ENCODE data around the gene GPR155. TPM values are rescaled to one million over a fixed set of nuclear protein-coding genes. Genes with fewer than 3 reads are reported as not detected.
"Not testable (repeated sequence)": the region's sequence is repeated elsewhere in the genome, so short reads cannot be mapped to it uniquely, and the experiment has no call there.

GPR155 gene
- total RNA-seq, 2 experiments from 2014 or later = 8.6 to 11.3 TPM

GRCh38 chr2:174439323-174439722 is 47.5 kb downstream of the GPR155 start:
- H3K36me3 Mint-ChIP-seq (ENCODE audit: low read depth) = peaks cover 8% of the 10 kb centered on the region
- H3K27me3 Mint-ChIP-seq = no peaks in the 10 kb centered on the region
- intact Hi-C loops (cut with DNase I, micrococcal nuclease) = no loop called here
- ATAC-seq = no peak
- H3K4me3 Mint-ChIP-seq = no peak overlapping the region
- DNase-seq = no peak
- H3K27ac Mint-ChIP-seq = no peak overlapping the region
- POLR2A ChIA-PET = no interaction called here
- H3K4me1 Mint-ChIP-seq = no peaks in the 10 kb centered on the region
- CTCF ChIA-PET = no interaction called here
- no peaks in the 10 kb centered on the region for H3K9me3 Mint-ChIP-seq (ENCODE audit: low read depth)

- H3K36me3 Mint-ChIP-seq (ENCODE audit: low read depth) = peaks cover 10% of the 10 kb centered on the region
- H3K4me1 Mint-ChIP-seq = no peaks in the 10 kb centered on the region
- ChIA-PET CTCF (interaction anchor here (0.6 kb wide), 2 partner anchors 142 to 1041 kb away, joined by 3 to 9 read pairs; no protein-coding TSS in a partner anchor), POLR2A (no interaction called here)
- no peaks in the 10 kb centered on the region for H3K9me3 Mint-ChIP-seq (ENCODE audit: low read depth)
- ATAC-seq (no peak), DNase-seq (no peak)
- no peak overlapping the region for H3K27ac Mint-ChIP-seq
- H3K27me3 Mint-ChIP-seq = no peaks in the 10 kb centered on the region
- intact Hi-C loops (cut with DNase I, micrococcal nuclease) = no loop called here
- H3K4me3 Mint-ChIP-seq = no peak overlapping the region
Measured at GRCh38 chr2:174438146-174438886, 48.5 kb downstream of the GPR155 start.

GRCh38 chr2:174436351-174436750 is 50.5 kb downstream of the GPR155 start:
- POLR2A ChIA-PET = no interaction called here
- CTCF ChIA-PET = interaction anchor here (0.6 kb wide), 1 partner anchor 25 kb away, joined by 3 read pairs; no protein-coding TSS in a partner anchor
- intact Hi-C loops (cut with DNase I, micrococcal nuclease) = no loop called here

GRCh38 chr2:174431902-174432301 is 54.9 kb downstream of the GPR155 start:
- ChIA-PET POLR2A (no interaction called here), CTCF (interaction anchor here (1.3 kb wide), 1 partner anchor 115 kb away, joined by 3 read pairs; no protein-coding TSS in a partner anchor)
- Mint-ChIP-seq H3K36me3 (ENCODE audit: low read depth) (peaks cover 23% of the 10 kb centered on the region), H3K4me3 (no peak overlapping the region), H3K9me3 (ENCODE audit: low read depth) (no peaks in the 10 kb centered on the region), H3K27me3 (no peaks in the 10 kb centered on the region), H3K27ac (no peak overlapping the region), H3K4me1 (no peaks in the 10 kb centered on the region)
- intact Hi-C loops (cut with DNase I, micrococcal nuclease) = no loop called here
- DNase-seq (no peak), ATAC-seq (no peak)

More at GRCh38 chr2:174436351-174436750, 50.5 kb downstream of the GPR155 start:
- H3K27me3 Mint-ChIP-seq = no peaks in the 10 kb centered on the region
- no peak overlapping the region for H3K27ac Mint-ChIP-seq
- no peak for DNase-seq
- no peaks in the 10 kb centered on the region for H3K9me3 Mint-ChIP-seq (ENCODE audit: low read depth)
- H3K4me3 Mint-ChIP-seq = no peak overlapping the region
- H3K36me3 Mint-ChIP-seq (ENCODE audit: low read depth) = peaks cover 9% of the 10 kb centered on the region
- ATAC-seq = no peak
- H3K4me1 Mint-ChIP-seq = no peaks in the 10 kb centered on the region

GRCh38 chr2:174430066-174430465 is 56.8 kb downstream of the GPR155 start:
- intact Hi-C loops (cut with DNase I, micrococcal nuclease) = no loop called here
- Mint-ChIP-seq H3K27ac (no peak overlapping the region), H3K4me1 (no peaks in the 10 kb centered on the region), H3K4me3 (no peak overlapping the region), H3K9me3 (ENCODE audit: low read depth) (no peaks in the 10 kb centered on the region), H3K36me3 (ENCODE audit: low read depth) (peaks cover 20% of the 10 kb centered on the region), H3K27me3 (no peaks in the 10 kb centered on the region)
- CTCF ChIA-PET = interaction anchor here (0.8 kb wide), 1 partner anchor 32 kb away, joined by 4 read pairs; no protein-coding TSS in a partner anchor
- POLR2A ChIA-PET = no interaction called here
- ATAC-seq (no peak), DNase-seq (no peak)

GRCh38 chr2:174428214-174428613 is 58.6 kb downstream of the GPR155 start:
- H3K4me3 Mint-ChIP-seq = no peak overlapping the region
- ChIA-PET CTCF (interaction anchor here (0.7 kb wide), 1 partner anchor 12 kb away, joined by 3 read pairs; no protein-coding TSS in a partner anchor), POLR2A (no interaction called here)
- DNase-seq (no peak), ATAC-seq (no peak)
- H3K36me3 Mint-ChIP-seq (ENCODE audit: low read depth) = peaks cover 18% of the 10 kb centered on the region
- no peaks in the 10 kb centered on the region for H3K9me3 Mint-ChIP-seq (ENCODE audit: low read depth)
- intact Hi-C loops (cut with DNase I, micrococcal nuclease) = no loop called here
- no peak overlapping the region for H3K27ac Mint-ChIP-seq
- no peaks in the 10 kb centered on the region for H3K27me3 Mint-ChIP-seq
- no peaks in the 10 kb centered on the region for H3K4me1 Mint-ChIP-seq

GRCh38 chr2:174412256-174412655 is 74.6 kb downstream of the GPR155 start:
- Mint-ChIP-seq H3K27me3 (no peaks in the 10 kb centered on the region), H3K27ac (no peak overlapping the region), H3K9me3 (ENCODE audit: low read depth) (no peaks in the 10 kb centered on the region), H3K36me3 (ENCODE audit: low read depth) (peaks cover 5% of the 10 kb centered on the region), H3K4me1 (no peaks in the 10 kb centered on the region), H3K4me3 (no peak overlapping the region)
- DNase-seq (no peak), ATAC-seq (no peak)
- intact Hi-C loops (cut with DNase I, micrococcal nuclease) = no loop called here
- POLR2A ChIA-PET = no interaction called here
- CTCF ChIA-PET = interaction anchor here (0.9 kb wide), 2 partner anchors 13 to 974 kb away, joined by 3 to 4 read pairs; no protein-coding TSS in a partner anchor

- H3K9me3 Mint-ChIP-seq (ENCODE audit: low read depth); POLR2A ChIA-PET; H3K4me3 Mint-ChIP-seq; H3K27ac Mint-ChIP-seq; H3K36me3 Mint-ChIP-seq (ENCODE audit: low read depth); H3K27me3 Mint-ChIP-seq; H3K4me1 Mint-ChIP-seq; intact Hi-C loops (cut with DNase I, micrococcal nuclease); DNase-seq; ATAC-seq: not testable (repeated sequence)
- CTCF ChIA-PET = interaction anchor here (0.6 to 0.7 kb wide), 2 partner anchors 133 to 180 kb away, joined by 3 read pairs; no protein-coding TSS in a partner anchor
Measured at GRCh38 chr2:174410039-174410438, 76.8 kb downstream of the GPR155 start.

- Mint-ChIP-seq H3K4me1 (peaks cover 3% of the 10 kb centered on the region), H3K9me3 (ENCODE audit: low read depth) (no peaks in the 10 kb centered on the region), H3K27me3 (no peaks in the 10 kb centered on the region), H3K27ac (no peak overlapping the region), H3K4me3 (no peak overlapping the region), H3K36me3 (ENCODE audit: low read depth) (peaks cover 14% of the 10 kb centered on the region)
- POLR2A ChIA-PET = no interaction called here
- ATAC-seq (no peak), DNase-seq (no peak)
- CTCF ChIA-PET = interaction anchor here (0.6 to 2.0 kb wide), 2 partner anchors 29 to 601 kb away, joined by 3 to 4 read pairs; partner anchors contain the start of gene CHN1
- intact Hi-C loops (cut with DNase I, micrococcal nuclease) = no loop called here
Measured at GRCh38 chr2:174403628-174404027, 83.2 kb downstream of the GPR155 start.

GRCh38 chr2:174400853-174401252 is 86.0 kb downstream of the GPR155 start:
- ChIA-PET CTCF (no interaction called here), POLR2A (no interaction called here)
- DNase-seq (no peak), ATAC-seq (no peak)
- Mint-ChIP-seq H3K4me3 (no peak overlapping the region), H3K27me3 (no peaks in the 10 kb centered on the region), H3K4me1 (peaks cover 11% of the 10 kb centered on the region), H3K36me3 (ENCODE audit: low read depth) (peaks cover 15% of the 10 kb centered on the region), H3K9me3 (ENCODE audit: low read depth) (no peaks in the 10 kb centered on the region), H3K27ac (no peak overlapping the region)
- intact Hi-C loops (cut with DNase I, micrococcal nuclease) = no loop called here

GRCh38 chr2:174399171-174399570 is 87.7 kb downstream of the GPR155 start:
- H3K4me3 Mint-ChIP-seq = no peak overlapping the region
- CTCF ChIA-PET = interaction anchor here (0.6 to 1.4 kb wide), 2 partner anchors 420 to 679 kb away, joined by 3 read pairs; no protein-coding TSS in a partner anchor
- H3K27me3 Mint-ChIP-seq = no peaks in the 10 kb centered on the region
- intact Hi-C loops (cut with DNase I, micrococcal nuclease) = no loop called here
- ATAC-seq = no peak
- peaks cover 17% of the 10 kb centered on the region for H3K4me1 Mint-ChIP-seq
- no peaks in the 10 kb centered on the region for H3K9me3 Mint-ChIP-seq (ENCODE audit: low read depth)
- no peak overlapping the region for H3K27ac Mint-ChIP-seq
- POLR2A ChIA-PET = no interaction called here
- no peak for DNase-seq
- peaks cover 19% of the 10 kb centered on the region for H3K36me3 Mint-ChIP-seq (ENCODE audit: low read depth)

- ChIA-PET CTCF (interaction anchor here (1.4 kb wide), 1 partner anchor 421 kb away, joined by 3 read pairs; no protein-coding TSS in a partner anchor), POLR2A (no interaction called here)
- Mint-ChIP-seq H3K36me3 (ENCODE audit: low read depth) (peaks cover 16% of the 10 kb centered on the region), H3K27ac (no peak overlapping the region), H3K4me3 (no peak overlapping the region), H3K4me1 (peaks cover 25% of the 10 kb centered on the region), H3K27me3 (no peaks in the 10 kb centered on the region), H3K9me3 (ENCODE audit: low read depth) (no peaks in the 10 kb centered on the region)
- ATAC-seq (no peak), DNase-seq (no peak)
- intact Hi-C loops (cut with DNase I, micrococcal nuclease) = no loop called here
Measured at GRCh38 chr2:174397773-174398172, 89.1 kb downstream of the GPR155 start.

All from activated CD4-positive, alpha-beta T cell treated with anti-CD3 and anti-CD28 coated beads for 36 hours (primary cell).